ENCODE data around the gene TTC28.

DNA sequence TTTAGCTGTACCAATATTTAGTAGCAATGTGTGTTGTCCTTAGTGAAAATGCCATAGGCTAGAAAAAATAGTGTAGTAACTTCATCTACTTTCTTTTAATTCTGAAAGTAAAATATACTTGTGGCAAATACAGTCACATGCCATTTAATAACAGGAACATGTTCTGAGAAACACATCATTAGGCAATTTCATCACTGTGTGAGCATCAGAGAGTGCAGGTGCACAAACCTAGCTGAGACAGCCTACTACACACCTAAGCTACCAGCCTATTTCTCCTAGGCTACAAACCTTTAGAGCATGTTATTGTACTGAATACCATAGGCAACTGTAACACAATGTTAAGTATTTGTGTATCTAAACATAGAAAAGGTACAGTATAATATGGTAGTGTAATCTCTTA is 633.5 kb downstream of the TTC28 start:
- TF ChIP-seq, protein P1, sequence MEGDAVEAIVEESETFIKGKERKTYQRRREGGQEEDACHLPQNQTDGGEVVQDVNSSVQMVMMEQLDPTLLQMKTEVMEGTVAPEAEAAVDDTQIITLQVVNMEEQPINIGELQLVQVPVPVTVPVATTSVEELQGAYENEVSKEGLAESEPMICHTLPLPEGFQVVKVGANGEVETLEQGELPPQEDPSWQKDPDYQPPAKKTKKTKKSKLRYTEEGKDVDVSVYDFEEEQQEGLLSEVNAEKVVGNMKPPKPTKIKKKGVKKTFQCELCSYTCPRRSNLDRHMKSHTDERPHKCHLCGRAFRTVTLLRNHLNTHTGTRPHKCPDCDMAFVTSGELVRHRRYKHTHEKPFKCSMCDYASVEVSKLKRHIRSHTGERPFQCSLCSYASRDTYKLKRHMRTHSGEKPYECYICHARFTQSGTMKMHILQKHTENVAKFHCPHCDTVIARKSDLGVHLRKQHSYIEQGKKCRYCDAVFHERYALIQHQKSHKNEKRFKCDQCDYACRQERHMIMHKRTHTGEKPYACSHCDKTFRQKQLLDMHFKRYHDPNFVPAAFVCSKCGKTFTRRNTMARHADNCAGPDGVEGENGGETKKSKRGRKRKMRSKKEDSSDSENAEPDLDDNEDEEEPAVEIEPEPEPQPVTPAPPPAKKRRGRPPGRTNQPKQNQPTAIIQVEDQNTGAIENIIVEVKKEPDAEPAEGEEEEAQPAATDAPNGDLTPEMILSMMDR (conservative IDR thresholded peaks at IDR 0.05; ENCODE audit: low read length) = no peak
- TF ChIP-seq EZH2phosphoT487 (IDR thresholded peaks at IDR 0.05; ENCODE audit: borderline replicate concordance) = no peak

Measured in Loucy (cell line).